Measurements from ENCODE around the gene RAB26. TPM values are rescaled to one million over a fixed set of nuclear protein-coding genes. Genes with fewer than 3 reads are reported as not detected.

RAB26 gene
- total RNA-seq, 1 donor, result not detected

DNA sequence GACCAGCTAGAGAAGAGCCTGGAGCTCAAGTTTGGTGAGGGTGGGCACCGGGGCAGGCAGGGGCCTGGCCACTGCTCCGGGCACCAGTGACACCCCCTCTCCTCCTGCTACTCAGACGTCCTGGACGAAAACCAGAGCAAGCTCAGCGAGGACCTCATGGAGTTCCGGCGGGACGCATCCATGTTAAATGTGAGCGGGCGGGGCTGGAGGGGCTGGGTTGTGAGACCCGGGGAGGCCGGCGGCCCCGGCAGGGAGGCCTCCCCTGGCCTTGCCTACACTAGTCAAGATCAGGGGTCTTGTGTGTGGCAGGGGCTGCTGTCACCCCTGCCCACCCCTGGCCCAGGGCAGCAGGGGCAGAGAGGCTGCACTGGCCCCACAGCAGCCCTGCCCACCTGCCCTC lies 24.9 kb downstream of the RAB26 start:
- no peaks in the 10 kb centered on the region for H3K9me3 ChIP-seq (ENCODE audit: low read depth, low read length)
- no peaks in the 10 kb centered on the region for H3K27me3 ChIP-seq (ENCODE audit: insufficient read depth, low read length)
- H3K4me1 ChIP-seq (ENCODE audit: insufficient read depth, low read length), result no peaks in the 10 kb centered on the region
- no peak overlapping the region for H3K4me3 ChIP-seq (ENCODE audit: low read length)

DNA sequence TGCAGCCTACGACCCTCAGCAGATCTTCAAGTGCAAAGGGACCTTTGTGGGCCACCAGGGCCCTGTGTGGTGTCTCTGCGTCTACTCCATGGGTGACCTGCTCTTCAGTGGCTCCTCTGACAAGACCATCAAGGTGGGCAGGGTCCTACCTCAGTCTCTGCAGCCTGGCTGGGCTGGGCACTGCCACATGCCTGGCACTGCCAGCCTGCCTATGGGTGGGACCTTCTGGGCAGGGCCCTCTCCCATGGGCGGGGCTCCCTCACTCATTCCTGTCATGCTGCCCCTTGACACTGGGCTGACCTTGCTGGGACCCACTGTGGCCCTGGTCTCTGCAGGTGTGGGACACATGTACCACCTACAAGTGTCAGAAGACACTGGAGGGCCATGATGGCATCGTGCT lies 25.5 kb downstream of the RAB26 start:
- H3K9me3 ChIP-seq (ENCODE audit: low read depth, low read length), result no peaks in the 10 kb centered on the region
- no peaks in the 10 kb centered on the region for H3K27me3 ChIP-seq (ENCODE audit: insufficient read depth, low read length)
- H3K4me3 ChIP-seq (ENCODE audit: low read length), result no peak overlapping the region
- H3K4me1 ChIP-seq (ENCODE audit: insufficient read depth, low read length), result no peaks in the 10 kb centered on the region

DNA sequence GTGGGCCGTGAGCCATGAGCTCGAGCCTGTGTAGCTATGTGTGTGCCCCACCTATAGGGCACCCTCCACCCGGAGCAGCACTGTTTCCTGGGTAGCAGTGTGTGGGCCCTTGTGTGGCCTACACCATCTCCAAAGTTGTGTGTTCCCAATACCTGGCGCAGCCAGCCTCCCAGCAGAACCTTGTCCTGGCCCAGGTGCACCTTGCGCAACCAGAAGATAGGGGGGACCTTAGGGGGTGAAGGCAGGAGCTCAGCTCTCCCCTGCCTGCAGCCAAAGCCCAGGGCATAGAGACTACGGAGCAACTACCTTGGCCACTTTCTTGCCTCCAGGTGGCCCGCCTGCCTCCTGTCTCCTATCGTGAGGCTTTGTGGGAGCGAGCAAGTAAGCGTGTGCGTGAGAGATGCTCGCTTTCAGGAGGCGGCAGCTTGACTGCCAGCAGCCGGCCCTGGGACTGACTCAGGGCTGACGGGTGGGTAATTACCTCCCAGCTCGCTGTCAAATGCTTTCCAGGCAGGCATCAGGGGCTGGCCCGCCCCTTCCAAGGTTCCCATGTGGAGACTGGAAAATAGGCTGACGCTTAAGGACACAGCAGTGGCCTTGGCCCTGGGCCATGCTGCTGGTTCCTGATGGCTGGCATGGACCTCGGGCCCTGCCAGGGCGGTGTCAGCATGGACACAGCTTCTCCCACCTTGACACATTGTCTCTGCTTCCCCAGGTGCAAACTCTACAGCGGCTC lies 26.1 kb downstream of the RAB26 start:
- Histone ChIP-seq H3K4me3 (ENCODE audit: low read length) (no peak overlapping the region), H3K4me1 (ENCODE audit: insufficient read depth, low read length) (no peaks in the 10 kb centered on the region), H3K27me3 (ENCODE audit: insufficient read depth, low read length) (no peaks in the 10 kb centered on the region), H3K9me3 (ENCODE audit: low read depth, low read length) (no peaks in the 10 kb centered on the region)

DNA sequence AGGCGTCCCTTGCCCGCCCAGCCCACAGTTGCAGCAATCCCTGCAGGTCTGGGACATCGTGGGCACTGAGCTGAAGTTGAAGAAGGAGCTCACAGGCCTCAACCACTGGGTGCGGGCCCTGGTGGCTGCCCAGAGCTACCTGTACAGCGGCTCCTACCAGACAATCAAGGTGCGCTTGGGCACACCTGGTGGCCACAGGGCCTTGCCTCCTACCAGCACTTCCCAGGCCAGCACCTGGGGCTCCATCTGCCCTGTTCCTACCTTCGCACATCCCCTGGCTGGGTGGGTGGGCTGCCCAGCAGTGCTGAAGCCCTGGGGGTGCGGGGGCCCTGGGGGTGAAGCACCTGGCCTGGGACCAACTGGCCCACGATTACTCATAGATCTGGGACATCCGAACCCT lies 27.0 kb downstream of the RAB26 start:
- H3K4me3 ChIP-seq (ENCODE audit: low read length), result no peak overlapping the region
- no peaks in the 10 kb centered on the region for H3K9me3 ChIP-seq (ENCODE audit: low read depth, low read length)
- no peaks in the 10 kb centered on the region for H3K27me3 ChIP-seq (ENCODE audit: insufficient read depth, low read length)
- no peaks in the 10 kb centered on the region for H3K4me1 ChIP-seq (ENCODE audit: insufficient read depth, low read length)

- Histone ChIP-seq H3K4me3 (ENCODE audit: low read length) (no peak overlapping the region), H3K9me3 (ENCODE audit: low read depth, low read length) (no peaks in the 10 kb centered on the region), H3K27me3 (ENCODE audit: insufficient read depth, low read length) (no peaks in the 10 kb centered on the region), H3K4me1 (ENCODE audit: insufficient read depth, low read length) (no peaks in the 10 kb centered on the region)
These were observed 27.6 kb downstream of the RAB26 start for GRCh38 chr16:2176047-2176446.

DNA sequence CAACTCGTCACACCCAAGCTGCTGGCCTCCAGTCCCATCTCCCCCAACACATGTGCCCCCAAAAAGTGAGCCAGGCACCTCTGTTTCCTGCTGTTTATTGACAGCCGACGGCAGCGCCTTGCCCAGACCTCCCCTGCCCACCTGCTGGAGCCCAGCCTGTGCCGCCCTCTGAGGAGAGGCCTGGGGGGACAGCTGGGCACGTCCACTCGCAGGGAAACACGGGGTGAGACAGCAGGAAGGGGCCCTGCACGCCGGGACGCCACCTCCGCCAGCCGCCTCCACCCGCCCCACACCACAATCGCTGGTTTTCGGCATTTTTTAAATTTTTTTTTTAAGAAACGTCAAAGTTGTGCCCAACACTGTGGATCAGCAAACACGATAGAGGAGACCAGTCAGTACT lies 28.7 kb downstream of the RAB26 start:
- no peak overlapping the region for H3K4me3 ChIP-seq (ENCODE audit: low read length)

DNA sequence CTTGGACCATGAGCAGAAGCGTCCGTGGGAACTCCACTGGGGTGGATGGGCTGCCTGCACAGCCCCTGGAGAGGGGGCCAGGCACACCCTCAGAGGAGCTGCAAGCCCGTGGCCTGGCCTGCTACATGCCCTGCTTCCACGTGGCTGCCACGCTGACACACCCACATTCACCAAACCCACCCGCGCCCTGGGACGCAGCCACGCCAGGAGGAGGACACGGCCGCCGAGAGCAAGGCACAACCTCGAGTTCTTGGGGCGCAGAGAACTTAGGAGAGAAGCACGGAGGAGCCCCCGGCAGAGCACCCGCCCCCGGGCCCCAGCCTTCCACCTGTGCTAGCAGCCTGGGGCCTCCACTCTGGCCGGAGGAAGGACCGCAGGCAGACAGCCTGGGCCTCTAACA lies 29.1 kb downstream of the RAB26 start:
- no peaks in the 10 kb centered on the region for H3K27me3 ChIP-seq (ENCODE audit: insufficient read depth, low read length)
- H3K4me1 ChIP-seq (ENCODE audit: insufficient read depth, low read length), result no peaks in the 10 kb centered on the region
- no peak overlapping the region for H3K4me3 ChIP-seq (ENCODE audit: low read length)
- no peaks in the 10 kb centered on the region for H3K9me3 ChIP-seq (ENCODE audit: low read depth, low read length)

More for the DNA sequence above, 28.7 kb downstream of the RAB26 start:
- H3K9me3 ChIP-seq (ENCODE audit: low read depth, low read length), result no peaks in the 10 kb centered on the region
- no peaks in the 10 kb centered on the region for H3K4me1 ChIP-seq (ENCODE audit: insufficient read depth, low read length)
- no peaks in the 10 kb centered on the region for H3K27me3 ChIP-seq (ENCODE audit: insufficient read depth, low read length)

GRCh38 chr16:2178321-2179106 lies 30.1 kb downstream of the RAB26 start:
- H3K4me1 ChIP-seq (ENCODE audit: insufficient read depth, low read length), result no peaks in the 10 kb centered on the region
- no peak overlapping the region for H3K4me3 ChIP-seq (ENCODE audit: low read length)
- no peaks in the 10 kb centered on the region for H3K27me3 ChIP-seq (ENCODE audit: insufficient read depth, low read length)
- H3K9me3 ChIP-seq (ENCODE audit: low read depth, low read length), result no peaks in the 10 kb centered on the region

GRCh38 chr16:2179107-2179501 lies 30.7 kb downstream of the RAB26 start:
- no peaks in the 10 kb centered on the region for H3K27me3 ChIP-seq (ENCODE audit: insufficient read depth, low read length)
- no peaks in the 10 kb centered on the region for H3K4me1 ChIP-seq (ENCODE audit: insufficient read depth, low read length)
- no peak overlapping the region for H3K4me3 ChIP-seq (ENCODE audit: low read length)
- H3K9me3 ChIP-seq (ENCODE audit: low read depth, low read length), result no peaks in the 10 kb centered on the region

GRCh38 chr16:2179576-2179975 lies 31.2 kb downstream of the RAB26 start:
- no peaks in the 10 kb centered on the region for H3K4me1 ChIP-seq (ENCODE audit: insufficient read depth, low read length)
- no peaks in the 10 kb centered on the region for H3K27me3 ChIP-seq (ENCODE audit: insufficient read depth, low read length)
- no peak overlapping the region for H3K4me3 ChIP-seq (ENCODE audit: low read length)
- H3K9me3 ChIP-seq (ENCODE audit: low read depth, low read length), result no peaks in the 10 kb centered on the region

DNA sequence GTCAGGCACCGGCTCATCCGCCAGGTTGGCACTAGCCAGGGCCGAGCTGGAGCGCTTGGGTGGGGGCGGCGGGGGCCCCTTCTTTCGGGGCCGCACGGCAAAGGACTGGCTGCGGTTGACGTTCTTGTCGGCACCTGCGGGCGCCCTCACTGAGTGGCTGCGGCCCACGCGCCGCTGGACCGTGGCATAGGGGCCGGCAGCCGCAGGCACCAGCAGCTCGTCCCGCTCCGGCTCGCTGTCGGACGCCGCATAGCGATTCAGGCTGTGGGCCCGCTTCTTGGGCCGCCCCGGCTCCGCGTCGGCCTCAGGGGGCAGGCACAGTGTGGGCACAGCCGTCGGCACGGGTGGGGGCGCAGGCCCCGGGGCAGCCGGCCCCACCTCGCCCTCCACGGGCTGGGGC lies 32.0 kb downstream of the RAB26 start:
- Histone ChIP-seq H3K4me1 (ENCODE audit: insufficient read depth, low read length) (no peaks in the 10 kb centered on the region), H3K9me3 (ENCODE audit: low read depth, low read length) (no peaks in the 10 kb centered on the region), H3K27me3 (ENCODE audit: insufficient read depth, low read length) (no peaks in the 10 kb centered on the region)

DNA sequence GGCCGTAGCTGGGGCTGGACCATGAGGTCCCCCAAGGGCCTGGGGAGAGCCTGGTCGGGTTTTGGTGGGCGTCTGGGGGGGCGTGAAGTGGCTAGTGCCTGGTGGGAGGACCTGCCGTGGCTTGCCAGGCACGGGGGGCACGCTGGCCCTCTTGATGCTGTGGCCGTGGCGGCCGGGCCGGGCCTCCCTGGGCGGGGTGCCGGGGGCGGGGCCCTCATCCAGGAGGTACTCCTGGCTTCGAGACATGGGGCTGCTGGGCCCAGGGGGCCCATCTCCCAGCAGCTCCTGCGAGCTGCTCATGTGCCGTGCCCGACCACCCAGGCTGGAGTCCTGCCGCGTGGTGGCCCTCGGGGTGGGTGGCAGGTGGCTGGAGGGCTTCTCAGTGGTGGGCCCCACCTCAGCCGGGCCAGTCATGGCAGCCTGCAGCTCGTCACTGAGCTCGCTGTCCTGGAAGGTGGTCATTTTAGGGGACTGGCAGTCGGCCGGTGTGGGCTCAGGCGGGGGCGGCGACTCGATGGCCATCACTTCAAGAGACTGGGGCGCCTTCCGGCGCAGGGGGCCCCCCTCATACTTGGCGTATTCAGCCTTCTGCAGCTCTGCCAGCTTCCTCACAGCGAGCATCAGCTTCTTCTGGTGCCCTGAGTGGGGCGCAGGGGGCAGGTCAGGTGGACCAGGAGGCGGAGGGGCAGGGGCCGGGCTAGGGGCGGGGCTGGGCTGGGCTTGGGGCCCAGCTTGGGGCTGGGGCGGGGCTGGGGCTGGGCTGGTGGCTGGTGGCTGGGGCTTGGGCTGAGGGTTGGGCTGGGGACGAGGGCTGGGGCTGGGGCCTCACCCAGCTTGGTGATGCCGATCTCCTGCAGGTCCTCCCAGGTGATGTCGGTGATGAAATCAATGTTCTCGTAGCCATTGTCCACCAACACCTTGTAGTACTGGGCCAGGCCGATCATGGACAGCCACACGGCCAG lies 32.8 kb downstream of the RAB26 start:
- Histone ChIP-seq H3K27me3 (ENCODE audit: insufficient read depth, low read length) (no peaks in the 10 kb centered on the region), H3K9me3 (ENCODE audit: low read depth, low read length) (no peaks in the 10 kb centered on the region), H3K4me1 (ENCODE audit: insufficient read depth, low read length) (no peaks in the 10 kb centered on the region), H3K4me3 (ENCODE audit: low read length) (no peak overlapping the region)

More for the DNA sequence above, 32.0 kb downstream of the RAB26 start:
- H3K4me3 ChIP-seq (ENCODE audit: low read length), result no peak overlapping the region

GRCh38 chr16:2181952-2182351 lies 33.5 kb downstream of the RAB26 start:
- no peaks in the 10 kb centered on the region for H3K27me3 ChIP-seq (ENCODE audit: insufficient read depth, low read length)
- H3K4me1 ChIP-seq (ENCODE audit: insufficient read depth, low read length), result no peaks in the 10 kb centered on the region
- H3K9me3 ChIP-seq (ENCODE audit: low read depth, low read length), result no peaks in the 10 kb centered on the region
- H3K4me3 ChIP-seq (ENCODE audit: low read length), result no peak overlapping the region

GRCh38 chr16:2183671-2184070 lies 35.2 kb downstream of the RAB26 start:
- Histone ChIP-seq H3K4me3 (ENCODE audit: low read length) (no peak overlapping the region), H3K4me1 (ENCODE audit: insufficient read depth, low read length) (no peaks in the 10 kb centered on the region), H3K27me3 (ENCODE audit: insufficient read depth, low read length) (no peaks in the 10 kb centered on the region), H3K9me3 (ENCODE audit: low read depth, low read length) (no peaks in the 10 kb centered on the region)

- no peak overlapping the region for H3K4me3 ChIP-seq (ENCODE audit: low read length)
- no peaks in the 10 kb centered on the region for H3K9me3 ChIP-seq (ENCODE audit: low read depth, low read length)
- no peaks in the 10 kb centered on the region for H3K27me3 ChIP-seq (ENCODE audit: insufficient read depth, low read length)
- no peaks in the 10 kb centered on the region for H3K4me1 ChIP-seq (ENCODE audit: insufficient read depth, low read length)
These were observed 35.9 kb downstream of the RAB26 start for GRCh38 chr16:2184346-2184745.
